Right ventricle myocardium inferior (tissue), 1 donor: ENCODE results near the gene STEAP4. TPM values are rescaled to one million over a fixed set of nuclear protein-coding genes. Genes with fewer than 3 reads are reported as not detected.

Source experiments
- ATAC-seq: fragments of 200-7000 bp; cut with Tn5 transposase; one replicate; pipeline ENCODE4 v1.9.1; 2020; ENCODE audit warnings: mild to moderate bottlenecking, moderate library complexity
- DNase-seq: peaks from one replicate; pipeline ENCODE4 v3.0.0; 2021; ENCODE audit errors: missing footprints
- intact Hi-C: fragments of 100-400 bp; cut with DNase I; formaldehyde crosslinking; loops from one replicate; pipeline ENCODE4 v1.11.0; 2022
- total RNA-seq: library from RNA; stranded (reverse); fragmentation: NEBNext Ultra II Directional; extraction: Animal tissue kit (Norgen Biotek cat#: 25700); gene quantifications from one replicate; pipeline ENCODE4 v1.2.1, GENCODE V29; 2021
- donor health status: DM: no; HTN: yes; CAD: no; lungs with severe emphysema.

Gene STEAP4
- total RNA-seq, 1 donor from 2014 or later = 25.2 TPM

DNA sequence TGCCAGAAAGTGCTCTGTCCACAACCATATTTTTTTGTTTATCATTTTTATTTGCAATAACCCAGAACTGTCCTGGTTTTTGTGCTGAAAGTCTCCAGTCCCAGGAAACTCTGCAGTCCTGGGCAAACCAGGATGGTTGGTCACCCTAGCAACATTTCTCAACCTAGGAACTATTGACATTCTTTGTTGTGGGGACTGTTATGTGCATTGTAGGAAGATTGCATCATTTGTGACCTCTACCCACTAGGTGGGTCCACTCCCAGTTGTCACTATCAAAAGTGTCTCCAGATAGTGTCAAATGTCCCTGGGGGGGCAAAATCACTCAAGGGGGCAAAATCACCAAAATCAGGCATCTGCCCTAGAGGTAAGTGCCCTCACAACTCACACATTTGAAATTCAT, 72.9 kb downstream of the STEAP4 start:
- DNase-seq = no peak
- intact Hi-C loops = no loop called here
- ATAC-seq = no peak

DNA sequence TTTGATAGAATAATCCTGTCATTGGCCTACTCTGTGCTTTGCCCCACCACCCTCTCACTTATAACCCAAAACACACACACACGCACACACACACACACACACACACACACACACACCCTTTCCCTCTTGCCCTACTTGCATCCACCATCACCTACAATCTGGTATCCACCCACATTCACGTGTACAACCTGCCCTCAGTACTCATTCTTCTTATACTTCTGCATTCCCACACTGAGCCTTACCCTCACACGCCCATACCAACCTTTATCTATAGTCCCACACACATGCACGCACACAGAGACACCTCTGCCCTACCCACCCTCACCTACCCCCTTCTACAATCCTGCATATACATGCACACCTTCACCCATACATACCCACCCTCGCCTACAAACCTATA, 76.0 kb downstream of the STEAP4 start:
- intact Hi-C loops = no loop called here

GRCh38 chr7:88229302-88229995, 77.2 kb downstream of the STEAP4 start:
- DNase-seq (no peak), ATAC-seq (no peak)
- intact Hi-C loops = no loop called here

More for the DNA sequence above, 76.0 kb downstream of the STEAP4 start:
- ATAC-seq (no peak), DNase-seq (no peak)

DNA sequence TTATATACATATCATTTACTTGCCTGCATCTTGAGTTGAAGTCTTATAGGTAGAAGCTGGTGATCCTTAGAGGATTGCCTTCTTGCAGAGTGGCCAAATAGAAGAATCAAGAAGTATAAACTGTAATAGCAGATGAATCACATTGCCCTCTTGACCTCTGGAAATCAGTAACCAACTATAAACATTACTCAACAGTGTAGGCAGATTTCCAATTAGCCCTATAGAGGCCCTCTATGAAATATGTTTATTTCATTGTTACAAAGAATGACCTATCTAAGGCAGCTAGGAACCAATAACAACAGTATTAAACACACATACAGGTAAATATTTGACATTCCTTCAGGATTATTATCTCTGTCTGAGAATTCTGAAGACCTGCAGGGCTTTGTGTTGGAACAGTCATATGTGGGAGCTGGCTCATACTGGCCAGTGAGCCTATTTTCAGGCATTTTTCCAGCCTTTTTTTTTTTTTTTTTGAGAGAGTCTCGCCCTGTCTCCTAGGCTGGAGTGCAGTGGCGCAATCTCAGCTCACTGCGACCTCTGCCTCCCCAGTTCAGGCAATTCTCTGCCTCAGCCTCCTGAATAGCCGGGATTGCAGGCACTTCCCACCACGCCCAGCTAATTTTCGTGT, 79.7 kb downstream of the STEAP4 start:
- no peak for ATAC-seq
- DNase-seq = no peak
- intact Hi-C loops = no loop called here

DNA sequence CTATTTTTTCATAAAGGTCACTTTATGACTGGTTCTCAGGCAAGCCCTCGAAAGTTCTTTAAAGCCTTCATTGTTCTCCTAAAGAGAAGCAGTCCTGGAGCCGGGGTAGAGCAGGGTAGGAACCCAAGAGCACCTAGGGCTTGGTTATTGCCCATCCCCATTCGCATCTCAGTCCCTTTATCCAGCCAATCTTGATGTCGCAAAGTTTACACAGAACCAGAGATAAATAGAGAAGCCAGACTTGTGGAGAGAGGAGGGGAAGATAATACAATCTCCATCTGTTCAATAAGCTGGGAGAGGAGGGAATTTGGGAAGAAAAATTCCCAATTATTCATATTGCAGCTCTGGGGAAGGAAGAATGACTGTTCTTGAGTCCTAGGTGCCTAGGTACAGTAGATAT, 80.5 kb downstream of the STEAP4 start:
- intact Hi-C loops = no loop called here
- ATAC-seq (no peak), DNase-seq (no peak)

DNA sequence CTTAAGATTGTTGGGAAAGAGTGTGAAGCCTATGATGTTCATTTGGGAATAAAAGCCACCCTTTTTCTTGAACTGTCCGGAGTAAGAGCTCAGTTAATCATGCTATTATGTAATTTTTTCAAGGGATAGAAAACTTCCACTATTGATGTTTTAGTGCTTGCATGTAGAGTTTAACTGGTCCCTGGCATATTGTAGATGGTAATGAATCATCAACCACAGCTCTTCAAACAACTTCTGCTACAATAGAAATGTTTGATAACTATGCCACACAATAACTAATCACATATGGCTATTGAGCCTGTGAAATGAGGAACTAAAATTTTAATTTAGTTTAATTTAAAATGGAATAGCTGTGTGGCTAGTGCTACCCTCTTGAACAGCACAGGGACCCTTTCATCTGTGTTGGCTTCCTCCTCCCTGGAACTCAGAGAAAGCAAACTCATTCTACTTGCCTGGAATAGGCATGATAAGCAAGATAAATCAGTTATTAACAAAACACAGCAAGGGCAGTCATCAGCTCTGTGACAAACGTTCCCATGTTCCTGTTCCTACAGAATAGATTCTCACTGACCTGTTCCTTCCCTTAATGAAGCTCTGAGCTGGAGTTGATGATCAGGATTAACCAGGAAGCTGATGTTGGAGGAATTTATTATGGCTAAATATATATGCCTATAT, 82.0 kb downstream of the STEAP4 start:
- ATAC-seq (no peak), DNase-seq (no peak)
- intact Hi-C loops = no loop called here

DNA sequence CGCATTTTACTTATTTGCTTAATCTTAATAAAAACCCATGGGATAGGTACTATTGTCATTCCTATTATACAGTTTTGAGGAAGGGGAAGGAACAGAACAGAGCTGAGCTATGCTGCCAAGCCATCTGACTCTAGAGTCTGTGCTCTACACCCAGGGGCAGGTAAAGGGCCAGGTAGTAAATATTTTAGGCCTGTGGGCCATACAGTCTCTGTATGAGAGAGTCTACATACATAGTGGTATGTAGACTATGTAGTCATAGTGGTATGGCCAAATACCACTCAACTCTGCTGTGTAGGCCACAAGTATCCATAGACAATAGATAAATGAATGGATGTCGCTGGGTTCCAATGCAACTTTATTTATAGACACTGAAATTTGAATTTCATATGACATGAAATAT, 83.4 kb downstream of the STEAP4 start:
- ATAC-seq (no peak), DNase-seq (no peak)
- intact Hi-C loops = no loop called here

Other genes with a start within 250 kb of the STEAP4 start
- gene SRI, start 86.9 kb downstream of the STEAP4 start, total RNA-seq = 93.6 TPM